ENCODE data around the gene OTOA.

DNA sequence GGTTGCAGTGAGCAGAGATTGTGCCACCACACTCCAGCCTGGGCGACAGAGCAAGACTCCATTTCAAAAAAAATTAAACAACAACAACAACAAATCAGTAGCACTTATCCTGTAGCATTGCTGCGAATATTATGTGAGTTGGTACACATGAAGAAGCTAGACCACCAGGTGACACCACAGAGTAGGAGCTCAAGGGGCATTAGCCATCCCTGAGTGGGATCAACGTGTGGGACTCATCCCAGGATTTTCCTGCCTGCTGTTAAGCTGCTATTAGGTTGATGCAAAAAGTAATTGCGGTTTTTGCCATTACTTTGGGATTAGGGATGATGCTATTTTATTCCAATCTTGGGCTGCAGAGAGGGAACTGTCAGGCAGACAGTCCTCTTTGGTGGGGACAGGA, 47.2 kb downstream of the OTOA start:
- TF ChIP-seq, protein P1, sequence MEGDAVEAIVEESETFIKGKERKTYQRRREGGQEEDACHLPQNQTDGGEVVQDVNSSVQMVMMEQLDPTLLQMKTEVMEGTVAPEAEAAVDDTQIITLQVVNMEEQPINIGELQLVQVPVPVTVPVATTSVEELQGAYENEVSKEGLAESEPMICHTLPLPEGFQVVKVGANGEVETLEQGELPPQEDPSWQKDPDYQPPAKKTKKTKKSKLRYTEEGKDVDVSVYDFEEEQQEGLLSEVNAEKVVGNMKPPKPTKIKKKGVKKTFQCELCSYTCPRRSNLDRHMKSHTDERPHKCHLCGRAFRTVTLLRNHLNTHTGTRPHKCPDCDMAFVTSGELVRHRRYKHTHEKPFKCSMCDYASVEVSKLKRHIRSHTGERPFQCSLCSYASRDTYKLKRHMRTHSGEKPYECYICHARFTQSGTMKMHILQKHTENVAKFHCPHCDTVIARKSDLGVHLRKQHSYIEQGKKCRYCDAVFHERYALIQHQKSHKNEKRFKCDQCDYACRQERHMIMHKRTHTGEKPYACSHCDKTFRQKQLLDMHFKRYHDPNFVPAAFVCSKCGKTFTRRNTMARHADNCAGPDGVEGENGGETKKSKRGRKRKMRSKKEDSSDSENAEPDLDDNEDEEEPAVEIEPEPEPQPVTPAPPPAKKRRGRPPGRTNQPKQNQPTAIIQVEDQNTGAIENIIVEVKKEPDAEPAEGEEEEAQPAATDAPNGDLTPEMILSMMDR (IDR thresholded peaks at IDR 0.05), result no peak
- TF ChIP-seq ZFX (IDR thresholded peaks at IDR 0.05; ENCODE audit: borderline replicate concordance), result no peak
